GM12878 (cell line): Measurements from ENCODE around the gene ITFG1.

Experiments used
- CHD4 ChIP-seq: fragments of 200-600 bp; sonication (generic); IDR thresholded peaks from 2 replicates; pipeline ENCODE4 v1.6.1; 2016; ENCODE audit warnings: mild to moderate bottlenecking
- POLR2AphosphoS5 ChIP-seq: IDR thresholded peaks from 2 replicates; pipeline ENCODE4 v1.6.1; 2011; ENCODE audit warnings: mild to moderate bottlenecking, low read length, inconsistent platforms
- SMC3 ChIP-seq: IDR thresholded peaks from 2 replicates; pipeline ENCODE4 v1.6.1; 2011; ENCODE audit warnings: low read length, improper control_type of control experiment, borderline replicate concordance
- TAF1 ChIP-seq: IDR thresholded peaks from 2 replicates; pipeline ENCODE4 v1.6.1; 2011; ENCODE audit warnings: mild to moderate bottlenecking, low read depth, low read length, borderline replicate concordance
- TBL1XR1 ChIP-seq: IDR thresholded peaks from 2 replicates; pipeline ENCODE4 v1.6.1; 2012; ENCODE audit warnings: low read depth, low read length, improper control_type of control experiment
- TF ChIP-seq, protein P1 (sequence below), 3 experiments: IDR thresholded peaks in 2 of 3; conservative IDR thresholded peaks in 1 of 3; 2 replicates each; pipeline ENCODE4 v1.5.1; 2011; ENCODE audit warnings: low read depth in 3 of 3, low read length in 3 of 3, mild to moderate bottlenecking in 3 of 3, control low read depth in 2 of 3, moderate library complexity in 2 of 3, inconsistent platforms in 1 of 3, mixed read lengths in 1 of 3; ENCODE audit not compliant: control insufficient read depth in 2 of 3, insufficient read depth in 1 of 3; ENCODE audit errors: extremely low read depth in 1 of 3

DNA sequence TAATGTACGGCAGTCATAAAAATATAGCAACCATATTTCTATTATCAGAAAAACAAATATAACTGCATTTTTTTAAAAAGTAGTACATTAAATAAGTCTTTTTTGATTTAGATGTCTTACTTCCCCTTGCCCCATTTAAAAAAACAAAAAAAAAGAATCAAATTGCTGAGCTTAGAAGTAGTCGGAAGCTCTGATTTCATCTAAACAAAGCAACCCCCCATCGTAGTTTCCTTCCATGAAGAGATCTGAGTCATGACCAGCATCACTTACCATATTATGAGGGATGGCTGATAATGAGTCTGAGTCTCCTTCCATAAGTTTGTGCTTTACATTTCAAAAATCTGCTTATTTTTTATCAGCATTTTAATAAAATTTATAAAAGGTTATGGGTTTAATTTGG, 86.2 kb downstream of the ITFG1 start:
- TF ChIP-seq, protein P1, sequence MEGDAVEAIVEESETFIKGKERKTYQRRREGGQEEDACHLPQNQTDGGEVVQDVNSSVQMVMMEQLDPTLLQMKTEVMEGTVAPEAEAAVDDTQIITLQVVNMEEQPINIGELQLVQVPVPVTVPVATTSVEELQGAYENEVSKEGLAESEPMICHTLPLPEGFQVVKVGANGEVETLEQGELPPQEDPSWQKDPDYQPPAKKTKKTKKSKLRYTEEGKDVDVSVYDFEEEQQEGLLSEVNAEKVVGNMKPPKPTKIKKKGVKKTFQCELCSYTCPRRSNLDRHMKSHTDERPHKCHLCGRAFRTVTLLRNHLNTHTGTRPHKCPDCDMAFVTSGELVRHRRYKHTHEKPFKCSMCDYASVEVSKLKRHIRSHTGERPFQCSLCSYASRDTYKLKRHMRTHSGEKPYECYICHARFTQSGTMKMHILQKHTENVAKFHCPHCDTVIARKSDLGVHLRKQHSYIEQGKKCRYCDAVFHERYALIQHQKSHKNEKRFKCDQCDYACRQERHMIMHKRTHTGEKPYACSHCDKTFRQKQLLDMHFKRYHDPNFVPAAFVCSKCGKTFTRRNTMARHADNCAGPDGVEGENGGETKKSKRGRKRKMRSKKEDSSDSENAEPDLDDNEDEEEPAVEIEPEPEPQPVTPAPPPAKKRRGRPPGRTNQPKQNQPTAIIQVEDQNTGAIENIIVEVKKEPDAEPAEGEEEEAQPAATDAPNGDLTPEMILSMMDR (IDR thresholded peaks at IDR 0.05 in 2 of 3, conservative IDR thresholded peaks at IDR 0.05 in 1 of 3; ENCODE audit: control insufficient read depth in 2 of 3, extremely low read depth in 1 of 3, insufficient read depth in 1 of 3, low read depth in 3 of 3, low read length in 3 of 3) = no peak
- TF ChIP-seq TAF1 (no peak), SMC3 (no peak), TBL1XR1 (no peak), POLR2AphosphoS5 (no peak), CHD4 (no peak)
